Measurements from ENCODE around the gene PRPF6.
A peak's percentile ranks its signal among the peaks of the same experiment; 100 is the strongest.
"Not testable (repeated sequence)": the region's sequence is repeated elsewhere in the genome, so short reads cannot be mapped to it uniquely, and the experiment has no call there.

Gene PRPF6

DNA sequence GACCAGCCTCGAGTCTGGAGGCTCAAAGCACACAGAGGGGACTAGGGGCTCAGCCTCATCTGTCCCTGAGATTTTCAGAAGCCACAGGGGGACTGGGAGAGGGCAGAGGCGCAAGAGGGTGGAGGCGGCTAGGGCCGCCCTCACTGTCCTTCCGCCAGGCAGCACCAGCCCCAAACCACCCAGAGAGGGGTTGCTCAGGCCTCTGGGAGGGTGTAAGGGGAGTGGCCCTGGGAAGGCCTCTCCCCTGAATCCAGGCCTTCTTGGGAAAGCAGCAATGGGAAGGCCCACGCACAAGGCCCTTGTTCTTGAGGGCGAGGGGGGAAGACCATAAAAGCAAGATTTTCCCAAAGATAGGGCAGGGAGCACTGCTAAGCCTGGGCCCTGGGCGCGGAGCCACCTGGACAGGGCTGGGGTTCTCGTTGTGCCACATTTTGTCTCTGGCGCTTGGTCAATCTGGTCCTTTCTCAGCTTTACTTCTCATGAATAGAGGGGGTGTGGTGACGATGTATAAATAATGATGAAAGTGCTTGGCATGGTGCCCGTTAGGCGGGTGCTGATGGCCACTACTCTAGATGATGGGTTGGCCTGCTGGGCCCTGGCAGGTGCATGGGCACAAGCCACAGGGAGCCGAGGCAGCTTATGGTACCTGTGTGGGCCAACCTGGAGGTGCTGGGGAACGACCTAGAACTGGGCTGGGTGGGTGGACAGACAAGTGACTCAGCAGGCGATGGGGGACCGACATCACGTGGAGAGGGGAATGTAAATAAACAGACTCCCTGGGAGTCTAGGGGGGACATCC lies 6.3 kb upstream of the PRPF6 start:
- DNase-seq, result no peak

GRCh38 chr20:63976511-63976910 lies 4.4 kb upstream of the PRPF6 start:
- DNase-seq, result not testable (repeated sequence)

GRCh38 chr20:63976980-63977738 lies 3.8 kb upstream of the PRPF6 start:
- DNase-seq, result no peak

- peak; percentile 48 to 54 for DNase-seq
Measured at GRCh38 chr20:63977739-63978276, 3.1 kb upstream of the PRPF6 start.

- peak; percentile 58 to 59 for DNase-seq
Measured at GRCh38 chr20:63978319-63979228, 2.4 kb upstream of the PRPF6 start.

GRCh38 chr20:63979229-63979556 lies 1.7 kb upstream of the PRPF6 start:
- DNase-seq, result no peak

GRCh38 chr20:63979557-63980316 lies 1.2 kb upstream of the PRPF6 start, which contains the start of gene SAMD10:
Gene SAMD10, minus strand, starts transcription at chr20:63979642. Its CDS starts 175 bp downstream, at chr20:63979467.
- peak; percentile 70 to 76 for DNase-seq

- DNase-seq, result peak; percentile 24 to 28
Measured at GRCh38 chr20:63980317-63980805, 571 bp upstream of the PRPF6 start.

GRCh38 chr20:63982937-63983336 lies 2.0 kb downstream of the PRPF6 start:
- no peak for DNase-seq

- DNase-seq, result no peak
Measured at GRCh38 chr20:64000906-64001305, 20.0 kb downstream of the PRPF6 start.

DNA sequence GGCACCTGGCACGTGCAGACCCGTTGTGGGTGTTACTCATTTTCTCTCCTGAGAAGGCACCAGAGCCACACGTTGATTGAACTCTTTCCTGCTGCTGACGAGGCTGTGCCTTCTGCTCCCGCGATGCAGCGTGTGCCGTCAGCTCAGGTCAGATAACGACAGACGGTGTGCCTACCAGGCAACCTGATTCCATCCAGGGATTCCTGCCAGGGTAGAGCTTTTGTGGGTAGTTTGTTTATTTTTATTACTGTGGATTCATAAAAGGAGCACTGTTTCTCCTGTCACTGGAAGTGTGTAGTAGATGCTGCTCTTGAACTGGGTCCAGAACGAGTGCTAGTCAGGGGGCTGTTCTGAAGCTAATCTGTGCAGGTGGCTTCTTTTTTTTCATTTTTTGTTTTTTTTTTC lies 20.7 kb downstream of the PRPF6 start:
- no peak for DNase-seq

- no peak for DNase-seq
Measured at GRCh38 chr20:64003960-64004725, 23.2 kb downstream of the PRPF6 start.

GRCh38 chr20:64005394-64005793 lies 24.5 kb downstream of the PRPF6 start:
- DNase-seq, result no peak

DNA sequence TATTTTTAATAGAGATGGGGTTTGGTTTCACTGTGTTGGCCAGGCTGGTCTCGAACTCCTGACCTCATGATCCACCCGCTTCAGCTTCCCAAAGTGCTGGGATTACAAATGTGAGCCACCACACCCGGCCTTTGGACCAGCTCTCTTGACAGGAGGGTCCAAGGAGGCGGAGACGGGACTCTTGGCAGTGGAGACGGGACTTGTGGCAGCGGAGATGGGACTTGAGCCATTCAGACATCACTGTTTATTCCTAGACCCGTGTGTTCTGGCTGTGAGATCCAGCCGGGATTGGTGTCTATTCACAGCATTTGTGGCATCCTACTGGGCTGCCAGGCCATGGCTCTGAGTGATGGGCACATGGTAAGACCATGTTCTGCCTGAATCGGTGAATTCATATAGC lies 25.6 kb downstream of the PRPF6 start:
- no peak for DNase-seq

DNA sequence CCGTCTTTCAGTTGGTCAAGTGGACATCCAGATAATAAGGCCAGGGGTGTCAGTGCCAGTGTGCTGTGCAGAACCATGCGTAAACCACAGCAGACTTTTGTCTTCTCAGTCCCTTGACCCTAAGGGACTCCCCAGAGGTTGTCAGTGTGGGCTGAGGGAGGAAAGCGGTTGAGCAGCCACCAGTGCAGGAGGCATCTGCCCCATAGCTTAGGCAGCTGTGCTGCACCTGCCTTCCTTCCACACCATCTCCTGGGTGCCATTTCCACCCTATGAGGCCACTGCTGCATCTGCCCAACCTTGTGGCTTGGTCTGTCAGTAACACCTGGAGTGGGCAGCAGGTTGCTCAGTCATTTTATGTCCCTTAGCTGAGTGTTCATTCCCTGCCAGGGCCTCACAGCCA lies 26.0 kb downstream of the PRPF6 start:
- no peak for DNase-seq

DNA sequence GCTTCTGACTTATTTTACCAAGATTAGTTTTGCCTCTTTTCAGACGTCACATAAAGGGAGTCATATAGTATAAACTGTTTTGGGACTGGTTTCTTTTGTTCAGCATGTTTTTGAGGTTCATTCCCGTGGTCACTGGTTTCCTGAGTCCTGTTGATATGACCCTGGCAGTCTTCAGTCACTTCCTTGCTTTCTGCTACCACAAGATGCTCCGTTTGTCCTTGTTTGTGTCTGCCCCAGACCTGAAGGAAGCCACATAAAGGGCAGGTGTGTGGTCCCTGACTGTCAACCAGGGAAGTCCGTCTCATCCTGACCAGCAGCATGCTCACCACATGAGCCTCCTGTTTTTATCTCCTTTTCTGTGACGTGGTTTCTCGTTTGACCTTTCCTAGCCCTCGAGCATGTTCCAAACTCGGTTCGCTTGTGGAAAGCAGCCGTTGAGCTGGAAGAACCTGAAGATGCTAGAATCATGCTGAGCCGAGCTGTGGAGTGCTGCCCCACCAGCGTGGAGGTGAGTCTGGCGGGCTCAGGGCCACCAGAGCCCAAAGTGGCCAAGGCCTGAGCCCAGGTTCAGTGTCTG lies 29.0 kb downstream of the PRPF6 start:
- DNase-seq, result no peak

DNA sequence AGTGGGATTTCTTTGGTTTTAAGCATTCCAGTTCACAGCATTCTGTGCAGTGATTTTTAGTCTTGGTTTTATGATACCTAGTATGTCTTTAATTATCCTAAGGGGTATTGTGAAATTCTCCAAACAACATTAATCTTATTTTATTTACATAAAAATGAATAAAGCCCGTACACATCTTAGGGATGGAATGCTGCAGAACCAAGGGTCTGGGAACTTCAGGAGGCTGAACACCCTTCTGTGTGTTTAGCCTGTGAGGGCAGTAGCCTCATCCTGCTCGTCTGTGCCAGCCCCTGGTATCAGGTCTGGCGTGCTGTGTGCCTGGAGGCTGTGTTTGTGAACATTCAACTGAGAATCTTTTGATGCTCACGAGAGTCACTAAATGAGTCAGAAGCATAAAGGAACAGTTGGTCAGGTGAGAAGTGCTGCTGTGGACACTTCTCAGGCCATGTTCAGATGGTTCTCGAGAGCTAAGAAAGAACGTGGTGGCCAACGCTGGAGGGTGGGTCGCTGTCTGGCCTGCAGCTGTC lies 29.8 kb downstream of the PRPF6 start:
- no peak for DNase-seq

GRCh38 chr20:64011366-64011779 lies 30.4 kb downstream of the PRPF6 start:
- DNase-seq, result no peak

DNA sequence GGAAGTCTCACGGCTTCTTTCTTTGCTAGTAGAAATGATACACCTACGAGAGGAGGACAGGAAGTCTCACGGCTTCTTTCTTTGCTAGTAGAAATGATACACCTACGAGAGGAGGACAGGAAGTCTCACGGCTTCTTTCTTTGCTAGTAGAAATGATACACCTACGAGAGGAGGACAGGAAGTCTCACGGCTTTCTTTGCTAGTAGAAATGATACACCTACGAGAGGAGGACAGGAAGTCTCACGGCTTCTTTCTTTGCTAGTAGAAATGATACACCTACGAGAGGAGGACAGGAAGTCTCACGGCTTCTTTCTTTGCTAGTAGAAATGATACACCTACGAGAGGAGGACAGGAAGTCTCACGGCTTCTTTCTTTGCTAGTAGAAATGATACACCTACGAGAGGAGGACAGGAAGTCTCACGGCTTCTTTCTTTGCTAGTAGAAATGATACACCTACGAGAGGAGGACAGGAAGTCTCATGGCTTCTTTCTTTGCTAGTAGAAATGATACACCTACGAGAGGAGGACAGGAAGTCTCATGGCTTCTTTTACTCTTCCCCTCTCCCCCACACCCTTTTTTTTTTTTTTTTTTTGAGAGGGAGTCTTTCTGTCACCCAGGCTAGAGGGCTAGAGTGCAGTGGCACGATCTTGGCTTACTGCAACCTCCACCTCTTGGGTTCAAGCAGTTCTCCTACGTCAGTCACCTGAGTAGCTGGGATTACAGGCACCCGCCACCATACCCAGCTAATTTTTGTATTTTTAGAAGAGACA lies 31.6 kb downstream of the PRPF6 start:
- DNase-seq, result not testable (repeated sequence)

DNA sequence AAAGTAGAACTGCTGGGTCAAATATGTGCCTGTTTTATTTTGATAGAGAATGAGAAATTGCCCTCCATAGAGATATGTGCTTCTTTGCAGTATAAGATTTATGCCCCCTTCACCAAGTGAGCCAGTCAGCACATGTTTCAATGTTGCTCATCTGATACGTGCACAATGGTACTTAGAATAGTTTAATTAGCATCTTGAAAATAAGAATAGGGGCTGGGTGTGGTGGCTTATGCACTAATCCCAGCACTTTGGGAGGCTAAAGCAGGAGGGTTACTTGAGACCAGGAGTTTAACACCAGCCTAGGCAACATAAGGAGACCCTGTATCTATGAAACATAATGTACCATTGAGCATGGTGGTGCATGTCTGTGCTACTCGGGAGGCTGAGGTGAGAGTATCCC lies 34.7 kb downstream of the PRPF6 start:
- no peak for DNase-seq

Measured in stimulated activated CD4-positive, alpha-beta T cell treated with anti-CD3 and anti-CD28 coated beads, Interleukin-2, amount 100 ng/mL, for 48 hours (primary cell).